NCI-H2227 (cell line): Measurements from ENCODE around the gene CPN1.
A peak's percentile ranks its signal among the peaks of the same experiment; 100 is the strongest.
"Not testable (repeated sequence)": the region's sequence is repeated elsewhere in the genome, so short reads cannot be mapped to it uniquely, and the experiment has no call there.

ENCODE experiments used
- DNase-seq: peaks from one replicate; lab custom pipeline; 2025; ENCODE audit not compliant: unreplicated experiment; lab: John Stamatoyannopoulos, UW

The CPN1 gene

DNA sequence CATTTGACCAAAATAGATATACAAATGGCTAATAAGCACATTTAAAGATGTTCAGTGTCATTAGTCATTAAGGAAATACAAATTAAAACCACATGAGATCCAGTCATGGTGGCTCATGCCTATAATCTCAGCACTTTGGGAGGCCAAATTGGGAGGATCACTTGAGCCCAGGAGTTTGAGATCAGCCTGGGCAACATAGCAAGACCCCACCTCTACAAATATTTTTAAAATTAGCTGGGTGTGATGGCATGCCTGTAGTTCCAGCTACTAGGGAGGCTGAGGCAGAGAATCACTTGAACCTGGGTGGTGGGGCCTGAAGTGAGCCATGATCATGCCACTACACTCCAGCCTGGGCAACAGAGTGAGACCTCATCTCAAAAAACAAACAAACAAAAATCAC lies 607 bp upstream of the CPN1 start:
- not testable (repeated sequence) for DNase-seq

DNA sequence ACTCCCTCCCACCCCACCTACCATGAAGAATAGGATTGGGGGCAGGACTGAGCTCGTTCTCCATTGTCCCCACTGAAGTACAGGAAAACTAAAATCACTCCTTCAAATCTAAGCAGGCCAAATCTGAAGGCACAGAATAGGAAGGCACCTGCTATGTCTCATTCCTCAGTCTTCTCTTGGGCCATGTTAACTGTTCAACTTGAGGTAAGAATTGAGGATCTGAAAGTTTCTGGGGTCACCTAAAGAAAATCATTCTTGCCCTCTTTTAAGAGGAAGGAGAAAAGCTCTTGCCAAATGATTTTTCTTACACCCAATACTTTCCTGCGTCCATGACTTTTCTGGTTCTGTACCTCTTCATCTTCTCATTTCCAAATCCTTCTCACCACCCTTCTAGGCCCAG lies 4.9 kb downstream of the CPN1 start:
- no peak for DNase-seq

- no peak for DNase-seq
Observed at GRCh38 chr10:100075426-100076220, 6.0 kb downstream of the CPN1 start.

DNA sequence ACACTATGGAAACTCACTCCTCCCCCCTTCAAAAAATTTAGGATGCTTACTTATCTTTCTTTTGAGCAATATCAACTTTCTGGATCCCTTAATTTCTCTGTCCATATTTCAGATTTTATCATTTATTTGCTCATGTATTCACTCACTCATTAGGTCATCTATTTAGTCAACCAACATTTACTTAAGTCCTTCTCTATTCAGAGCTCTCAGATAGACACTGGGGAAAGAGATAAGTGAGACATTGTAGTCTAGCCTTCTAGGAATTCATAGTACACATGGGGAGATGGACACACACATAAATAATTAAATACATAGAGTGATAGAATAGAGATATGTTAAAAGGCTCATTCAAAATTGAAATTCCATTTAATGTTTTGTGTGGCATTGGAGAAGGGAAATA lies 9.2 kb downstream of the CPN1 start:
- DNase-seq: no peak

- DNase-seq: no peak
Observed at GRCh38 chr10:100071529-100071928, 10.1 kb downstream of the CPN1 start.

- no peak for DNase-seq
Observed at GRCh38 chr10:100067466-100067865, 14.2 kb downstream of the CPN1 start.

DNA sequence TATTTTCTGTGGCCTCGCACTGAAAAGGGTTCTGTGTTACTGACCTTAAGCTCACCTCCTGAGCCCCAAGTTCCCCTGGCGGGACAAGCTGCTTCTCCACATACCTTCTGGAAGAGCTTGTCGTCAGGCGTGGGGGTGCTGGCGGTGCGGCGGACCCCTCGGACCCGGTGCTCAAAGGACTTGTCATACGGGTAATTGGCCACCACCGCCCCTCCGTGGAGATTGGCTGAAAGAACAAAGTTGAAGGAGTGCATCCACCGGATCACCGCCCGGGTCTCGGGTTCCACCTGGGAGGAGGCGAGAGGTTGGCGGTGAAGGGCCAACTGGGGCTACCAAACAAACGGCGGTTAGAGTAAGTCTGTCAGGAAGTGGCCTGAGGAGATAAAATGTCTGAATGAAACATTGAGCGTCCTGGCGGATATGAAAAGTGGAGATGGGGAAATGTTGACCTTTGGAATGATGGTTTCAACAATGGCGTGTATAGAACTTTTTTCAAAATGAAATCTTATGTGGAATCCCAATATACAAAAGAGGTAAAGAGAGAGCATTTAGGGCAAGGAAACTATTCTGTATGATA lies 16.5 kb downstream of the CPN1 start:
- no peak for DNase-seq

- DNase-seq: no peak
Observed at GRCh38 chr10:100061401-100061800, 20.3 kb downstream of the CPN1 start.

GRCh38 chr10:100057948-100058347 lies 23.7 kb downstream of the CPN1 start:
- DNase-seq: no peak

DNA sequence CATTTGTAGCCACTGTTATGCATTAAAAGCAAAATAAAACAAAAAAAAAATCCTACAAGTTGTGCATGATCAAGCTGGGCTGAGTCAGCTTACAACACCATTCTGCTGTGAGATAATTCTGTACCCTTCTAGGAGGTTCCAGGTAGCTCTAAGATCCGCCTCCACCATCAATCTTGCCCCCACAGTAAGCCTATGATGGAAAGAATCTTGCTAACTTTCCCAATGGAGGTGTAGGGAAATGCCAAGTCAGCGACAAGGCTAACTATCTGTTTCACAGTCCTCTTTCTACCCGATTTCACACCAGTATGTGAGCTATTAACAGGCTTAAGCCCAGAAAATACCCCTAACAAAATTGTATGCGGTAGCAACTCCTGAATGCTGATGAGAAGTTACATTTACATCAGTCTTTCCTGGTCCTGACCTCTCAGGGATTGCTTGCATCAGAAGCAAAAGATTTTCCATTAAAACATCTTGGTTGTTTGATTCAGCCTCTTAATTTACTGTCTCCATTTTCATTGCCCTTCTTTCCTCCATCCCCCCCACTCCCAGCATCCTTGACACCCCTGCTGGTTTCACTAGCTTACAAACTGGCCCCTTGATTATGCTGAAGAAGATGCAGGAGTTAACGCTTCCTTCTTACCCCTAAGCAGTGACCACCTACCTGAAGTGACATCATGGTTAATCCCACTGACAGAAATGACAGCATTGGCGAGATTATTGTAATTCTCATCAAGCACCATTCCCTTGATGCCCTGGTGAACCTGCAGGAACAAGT lies 27.8 kb downstream of the CPN1 start:
- no peak for DNase-seq

GRCh38 chr10:100046021-100046486 lies 35.6 kb downstream of the CPN1 start:
- DNase-seq: peak; percentile 79

GRCh38 chr10:100045592-100045991 lies 36.1 kb downstream of the CPN1 start:
- DNase-seq: no peak

DNA sequence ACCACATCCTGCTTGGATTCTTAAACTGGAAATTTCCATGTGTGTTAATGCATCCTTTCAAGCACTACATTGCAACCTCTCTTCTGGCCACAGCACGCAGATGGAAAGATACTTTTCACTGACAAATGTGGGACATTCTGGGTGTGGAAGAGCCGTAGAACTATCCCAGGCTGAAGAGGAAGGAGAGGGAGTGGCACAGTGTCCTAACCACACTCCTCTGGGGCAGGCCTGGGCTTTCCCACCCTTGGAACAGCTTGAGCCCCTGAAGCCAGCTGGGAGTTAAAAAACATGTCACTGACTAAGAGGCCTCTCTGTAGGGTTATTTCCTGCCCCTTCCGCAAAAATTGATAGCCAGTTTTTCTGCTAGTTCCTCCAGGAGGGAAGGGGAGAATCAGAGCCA lies 37.9 kb downstream of the CPN1 start:
- no peak for DNase-seq

GRCh38 chr10:100043344-100043743 lies 38.3 kb downstream of the CPN1 start:
- no peak for DNase-seq

GRCh38 chr10:100041306-100042002 lies 40.2 kb downstream of the CPN1 start:
- DNase-seq: no peak

DNA sequence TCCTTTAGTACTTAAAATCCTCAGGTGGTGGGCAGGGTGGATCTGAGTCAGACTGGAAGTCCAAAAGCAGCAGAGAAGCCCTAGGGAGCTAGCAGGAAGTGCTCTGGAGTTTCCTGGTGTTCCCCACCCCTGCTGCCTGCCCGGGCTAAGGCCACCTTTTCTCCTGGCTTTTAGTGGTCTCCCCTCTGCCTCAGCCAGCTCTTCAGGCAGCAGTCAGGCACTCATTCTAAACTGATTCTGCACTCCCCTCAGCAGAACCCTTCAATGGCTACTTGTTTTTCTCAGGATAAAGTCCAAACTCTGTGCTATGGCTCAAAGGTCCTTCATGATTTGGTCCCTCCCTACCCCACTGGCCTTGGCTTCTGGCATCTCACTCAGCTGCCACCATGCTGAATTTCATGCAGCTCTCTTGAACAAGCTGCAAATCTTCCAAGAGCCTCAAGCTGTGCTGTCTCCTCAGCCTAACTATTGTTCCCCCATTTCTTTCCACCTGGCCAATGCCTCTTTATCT lies 43.1 kb downstream of the CPN1 start:
- DNase-seq: no peak

DNA sequence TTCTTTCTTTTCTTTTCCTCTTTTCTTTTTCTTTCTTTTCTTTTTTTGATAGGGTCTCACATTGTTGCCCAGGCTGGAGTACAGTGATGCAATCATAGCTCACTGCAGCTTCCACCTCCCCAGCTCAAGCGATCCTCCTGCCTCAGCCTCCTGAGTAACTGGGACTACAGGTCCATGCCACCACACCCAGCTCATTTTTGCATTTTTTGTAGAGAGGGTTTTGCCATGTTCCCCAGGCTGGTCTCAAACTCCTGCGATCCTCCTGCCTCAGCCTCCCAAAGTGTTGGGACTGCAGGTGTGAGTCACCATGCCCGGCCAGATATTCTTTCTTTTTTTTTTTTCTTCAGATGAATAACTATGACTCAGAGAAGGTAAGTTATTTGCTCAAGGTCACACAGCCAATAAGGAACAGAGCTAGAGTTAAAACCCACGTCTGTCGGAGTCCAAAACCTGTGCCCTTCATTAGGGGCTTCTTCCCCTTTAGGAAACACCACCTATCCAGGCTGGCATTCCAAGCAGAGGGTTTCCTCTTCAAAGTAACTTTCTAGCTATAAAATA lies 43.8 kb downstream of the CPN1 start:
- no peak for DNase-seq

DNA sequence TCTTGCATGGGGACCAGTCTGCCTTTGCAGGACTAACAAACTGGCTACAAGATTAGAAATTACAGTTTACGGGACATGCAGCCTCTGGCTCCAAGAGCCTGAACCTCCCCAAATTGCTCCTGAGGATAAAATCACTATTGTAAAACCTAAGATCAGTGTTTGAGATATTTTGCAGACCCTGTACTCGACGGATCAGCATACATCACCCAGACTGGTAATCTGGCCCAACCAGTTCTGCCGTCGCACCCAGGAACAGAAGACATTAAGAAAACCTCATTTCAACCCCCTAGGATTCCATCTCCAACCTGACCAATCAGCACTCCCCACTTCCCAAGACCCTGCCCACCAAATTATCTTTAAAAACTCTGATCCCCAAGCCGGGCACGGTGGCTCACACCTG lies 44.8 kb downstream of the CPN1 start:
- DNase-seq: no peak

DNA sequence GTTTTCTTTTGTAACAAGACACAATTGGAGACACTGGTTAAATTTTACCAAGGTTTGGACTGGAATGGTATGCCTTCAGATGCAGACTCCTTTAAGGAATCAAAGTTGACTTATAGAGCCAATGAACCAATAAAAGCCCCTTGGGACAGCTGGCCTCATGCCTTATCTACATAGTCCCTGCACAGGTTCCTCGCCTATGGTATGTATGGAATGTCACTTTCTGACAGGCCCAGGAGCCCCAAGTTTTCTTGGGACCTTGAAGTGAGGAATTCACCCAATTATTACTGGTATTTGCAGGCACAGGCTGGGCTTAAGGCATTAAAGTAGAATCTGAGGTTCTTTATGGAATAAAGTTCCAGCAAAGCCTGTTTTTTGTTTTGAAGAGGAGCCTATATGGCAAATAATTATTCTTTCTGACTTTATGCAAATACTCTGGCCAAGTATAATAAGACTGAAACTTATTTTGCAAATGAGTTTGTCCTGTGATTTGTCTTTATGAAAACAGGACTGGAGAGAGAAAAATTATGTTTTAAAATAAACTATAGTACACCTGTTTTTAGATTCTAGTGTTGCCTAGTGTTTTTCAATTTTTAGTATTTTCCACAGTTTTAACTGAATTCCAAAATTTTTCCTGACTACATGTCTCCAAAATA lies 47.8 kb downstream of the CPN1 start:
- DNase-seq: no peak

GRCh38 chr10:100027416-100027815 lies 54.3 kb downstream of the CPN1 start:
- DNase-seq: no peak
